Transverse colon (tissue), 4 donors: Measurements from ENCODE around the gene PPP2R2C.

Experiments used
- POLR2A ChIP-seq: fragments of 450-650 bp; IDR thresholded peaks from one replicate; pipeline ENCODE4 v1.6.1; 2016; ENCODE audit warnings: antibody characterized with exemption, mild to moderate bottlenecking, moderate library complexity
- POLR2AphosphoS5 ChIP-seq, 3 donors: sonication (generic); formaldehyde crosslinking; IDR thresholded peaks; one replicate each; pipeline ENCODE4 v1.6.1; 2016; ENCODE audit warnings: antibody characterized with exemption in 3 of 3
- TF ChIP-seq, protein P1 (sequence below), 5 experiments: fragments of 200-600 bp in 3 of 5; fragments of 450-650 bp in 2 of 5; sonication (generic) in 3 of 5; IDR thresholded peaks; 1 replicate in 2 of 5; 2 replicates in 3 of 5; pipeline ENCODE4 v1.5.1; 2016 to 2017; ENCODE audit warnings: antibody characterized with exemption in 5 of 5, inconsistent platforms in 3 of 5, mild to moderate bottlenecking in 2 of 5, moderate library complexity in 1 of 5

- TF ChIP-seq, protein P1, sequence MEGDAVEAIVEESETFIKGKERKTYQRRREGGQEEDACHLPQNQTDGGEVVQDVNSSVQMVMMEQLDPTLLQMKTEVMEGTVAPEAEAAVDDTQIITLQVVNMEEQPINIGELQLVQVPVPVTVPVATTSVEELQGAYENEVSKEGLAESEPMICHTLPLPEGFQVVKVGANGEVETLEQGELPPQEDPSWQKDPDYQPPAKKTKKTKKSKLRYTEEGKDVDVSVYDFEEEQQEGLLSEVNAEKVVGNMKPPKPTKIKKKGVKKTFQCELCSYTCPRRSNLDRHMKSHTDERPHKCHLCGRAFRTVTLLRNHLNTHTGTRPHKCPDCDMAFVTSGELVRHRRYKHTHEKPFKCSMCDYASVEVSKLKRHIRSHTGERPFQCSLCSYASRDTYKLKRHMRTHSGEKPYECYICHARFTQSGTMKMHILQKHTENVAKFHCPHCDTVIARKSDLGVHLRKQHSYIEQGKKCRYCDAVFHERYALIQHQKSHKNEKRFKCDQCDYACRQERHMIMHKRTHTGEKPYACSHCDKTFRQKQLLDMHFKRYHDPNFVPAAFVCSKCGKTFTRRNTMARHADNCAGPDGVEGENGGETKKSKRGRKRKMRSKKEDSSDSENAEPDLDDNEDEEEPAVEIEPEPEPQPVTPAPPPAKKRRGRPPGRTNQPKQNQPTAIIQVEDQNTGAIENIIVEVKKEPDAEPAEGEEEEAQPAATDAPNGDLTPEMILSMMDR (IDR thresholded peaks at IDR 0.05): no peak
- TF ChIP-seq POLR2A (no peak), POLR2AphosphoS5 (IDR thresholded peaks at IDR 0.05) (no peak)
Measured at GRCh38 chr4:6520051-6520636, 47.7 kb upstream of the PPP2R2C start.
